Right lobe of liver (tissue), 6 donors: ENCODE results near the gene KRT85. TPM values are rescaled to one million over a fixed set of nuclear protein-coding genes. Genes with fewer than 3 reads are reported as not detected.

Experiments used
- ATAC-seq, 4 donors: fragments of 200-7000 bp; cut with Tn5 transposase; one replicate each; pipeline ENCODE4 v1.9.1; 2020; ENCODE audit warnings: mild to moderate bottlenecking in 4 of 4, moderate library complexity in 4 of 4
- DNase-seq, 3 donors: peaks; one replicate each; pipeline ENCODE4 v3.0.0-alpha.2; 2020
- H3K27ac ChIP-seq, 3 donors: fragments of 200-600 bp; one replicate each; pipeline ENCODE4 v1.8.0; 2022
- H3K27me3 ChIP-seq, 2 donors: fragments of 200-600 bp; one replicate each; pipeline ENCODE4 v1.8.0; 2022
- H3K36me3 ChIP-seq, 4 donors: fragments of 200-600 bp; sonication (generic) in 1 of 4; one replicate each; pipeline versions ENCODE4 v1.5.1 to v1.8.0; 2017 to 2022; ENCODE audit warnings: control low read depth in 1 of 4
- H3K4me1 ChIP-seq, 4 donors: fragments of 200-600 bp; sonication (generic) in 1 of 4; one replicate each; pipeline versions ENCODE4 v1.5.1 to v1.8.0; 2017 to 2022; ENCODE audit warnings: control low read depth in 1 of 4
- H3K4me3 ChIP-seq, 3 donors: fragments of 200-600 bp; one replicate each; pipeline ENCODE4 v1.8.0; 2022
- H3K9me3 ChIP-seq, 4 donors: fragments of 200-600 bp; sonication (generic) in 1 of 4; one replicate each; pipeline versions ENCODE4 v1.5.1 to v1.8.0; 2017 to 2022; ENCODE audit warnings: control low read depth in 1 of 4
- CTCF ChIP-seq, 4 donors: fragments of 200-600 bp in 3 of 4; fragments of 450-650 bp in 1 of 4; IDR thresholded peaks; one replicate each; pipeline versions ENCODE4 v1.5.1 to v1.8.0; 2016 to 2022; ENCODE audit warnings: antibody characterized with exemption in 4 of 4, mild to moderate bottlenecking in 2 of 4
- POLR2A ChIP-seq: fragments of 450-650 bp; IDR thresholded peaks from one replicate; pipeline ENCODE4 v1.6.1; 2017; ENCODE audit warnings: antibody characterized with exemption, mild to moderate bottlenecking
- WGBS: methylation state at CpG from one replicate; pipeline ENCODE4 v1.1.6; 2018; ENCODE audit warnings: low coverage, low lambda C conversion rate; ENCODE audit not compliant: insufficient coverage; ENCODE audit errors: missing lambda C conversion rate; 5-methylcytosine and 5-hydroxymethylcytosine counted together
- intact Hi-C, 2 donors: fragments of 100-400 bp; cut with DNase I; formaldehyde crosslinking; loops; one replicate each; pipeline versions ENCODE4 v1.11.2 to v1.14.1; 2022
- total RNA-seq, 6 experiments: library from RNA; depleted of rRNA in 2 of 6; stranded (reverse); fragments of >200 nt in 2 of 6; fragmentation: NEBNext Ultra II Directional in 3 of 6; extraction: Animal tissue kit (Norgen Biotek cat#: 25700) in 3 of 6; gene quantifications; one replicate each; pipeline versions ENCODE4 v1.1.0 to v1.2.4, GENCODE V29; 2016 to 2023
- donor health status: DM: no; HTN: yes; CAD: no.
- donor health status: DM: no; HTN: no; CAD: no.
- donor health status: DM: no; HTN: no; CAD: no.
- donor health status: DM: no; HTN: yes; CAD: no.
- donor health status: DM: no; HTN: yes; CAD: no.

The KRT85 gene
- total RNA-seq, 6 experiments from 2014 or later = not detected

- Histone ChIP-seq H3K9me3 (no peaks in the 10 kb centered on the region), H3K27ac (no peak overlapping the region), H3K36me3 (no peaks in the 10 kb centered on the region), H3K4me3 (no peak overlapping the region), H3K27me3 (no peaks in the 10 kb centered on the region), H3K4me1 (no peaks in the 10 kb centered on the region)
- intact Hi-C loops = loop anchor here in 1 of 2 donors (10.0 kb wide), 1 partner anchor 167 kb away; no protein-coding TSS in a partner anchor
- TF ChIP-seq POLR2A (no peak), CTCF (IDR thresholded peaks at IDR 0.05) (no peak)
- WGBS = 57% methylated on average over 1 of the region's 1 CpG
- DNase-seq (no peak), ATAC-seq (no peak)
Measured at GRCh38 chr12:52398176-52398575, 30.9 kb upstream of the KRT85 start.

GRCh38 chr12:52396656-52397055 lies 29.4 kb upstream of the KRT85 start:
- H3K4me1 ChIP-seq = no peaks in the 10 kb centered on the region
- intact Hi-C loops = loop anchor here in 1 of 2 donors (10.0 kb wide), 1 partner anchor 168 kb away; no protein-coding TSS in a partner anchor
- no peaks in the 10 kb centered on the region for H3K9me3 ChIP-seq
- WGBS = no CpG with 5 or more reads among the region's 8 CpGs
- H3K27ac ChIP-seq = no peak overlapping the region
- no peaks in the 10 kb centered on the region for H3K36me3 ChIP-seq
- no peak for ATAC-seq
- no peak for TF ChIP-seq CTCF (IDR thresholded peaks at IDR 0.05)
- TF ChIP-seq POLR2A = no peak
- no peak overlapping the region for H3K4me3 ChIP-seq
- no peaks in the 10 kb centered on the region for H3K27me3 ChIP-seq
- no peak for DNase-seq

- ATAC-seq = no peak
- 47% methylated on average over 6 of the region's 20 CpGs for WGBS
- no peak for TF ChIP-seq POLR2A
- TF ChIP-seq CTCF (IDR thresholded peaks at IDR 0.05) = peak in 2 of 4 donors; percentile 14 to 25
Measured at GRCh38 chr12:52395761-52396434, 28.6 kb upstream of the KRT85 start.

DNA sequence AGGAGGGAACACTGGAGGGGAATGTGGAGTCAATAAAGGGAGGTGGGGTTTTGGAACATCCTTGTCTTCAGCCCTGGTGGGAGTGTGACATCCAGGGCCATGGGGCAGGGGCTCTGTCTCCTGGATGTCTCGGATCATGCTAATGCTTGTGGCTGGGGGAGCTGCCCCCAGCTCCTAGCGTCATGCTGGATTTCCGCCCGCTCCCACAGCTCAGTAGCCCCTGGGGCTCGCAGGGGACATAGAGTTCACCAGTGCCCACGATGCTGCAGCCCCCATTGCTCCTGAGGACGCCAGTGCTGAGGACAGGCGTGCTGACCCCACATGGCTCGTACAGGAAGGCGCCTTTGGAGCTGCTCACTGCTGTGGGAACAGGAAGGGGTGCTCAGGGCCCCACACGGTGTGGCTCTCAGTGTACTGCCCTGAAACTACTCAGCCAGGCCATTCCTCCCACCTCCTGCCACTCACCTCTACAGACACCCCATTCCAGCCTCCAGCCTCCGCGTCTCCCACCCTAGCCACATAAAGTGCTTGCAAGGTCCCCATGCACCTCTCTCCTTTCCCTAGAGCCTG lies 27.6 kb upstream of the KRT85 start:
- no peaks in the 10 kb centered on the region for H3K27me3 ChIP-seq
- H3K36me3 ChIP-seq = no peaks in the 10 kb centered on the region
- H3K4me3 ChIP-seq = no peak overlapping the region
- no peaks in the 10 kb centered on the region for H3K9me3 ChIP-seq
- WGBS = no CpG with 5 or more reads among the region's 13 CpGs
- no peaks in the 10 kb centered on the region for H3K4me1 ChIP-seq
- intact Hi-C loops = loop anchor here in 1 of 2 donors (10.0 kb wide), 1 partner anchor 170 kb away; no protein-coding TSS in a partner anchor
- no peak overlapping the region for H3K27ac ChIP-seq
- DNase-seq = no peak
- TF ChIP-seq POLR2A (no peak), CTCF (IDR thresholded peaks at IDR 0.05) (no peak)
- no peak for ATAC-seq

More at GRCh38 chr12:52395761-52396434, 28.6 kb upstream of the KRT85 start:
- Histone ChIP-seq H3K27ac (no peak overlapping the region), H3K4me3 (no peak overlapping the region), H3K36me3 (no peaks in the 10 kb centered on the region), H3K27me3 (no peaks in the 10 kb centered on the region), H3K4me1 (no peaks in the 10 kb centered on the region), H3K9me3 (no peaks in the 10 kb centered on the region)
- no peak for DNase-seq
- intact Hi-C loops = loop anchor here in 1 of 2 donors (10.0 kb wide), 1 partner anchor 169 kb away; no protein-coding TSS in a partner anchor
